ENCODE results near the gene MGA. TPM values are rescaled to one million over a fixed set of nuclear protein-coding genes. Genes with fewer than 3 reads are reported as not detected.

MGA gene
- polyA plus RNA-seq (ENCODE audit: insufficient read length in 4 of 4), result 10 to 100 TPM; 26.8 to 37.2 (median 34.3) TPM

DNA sequence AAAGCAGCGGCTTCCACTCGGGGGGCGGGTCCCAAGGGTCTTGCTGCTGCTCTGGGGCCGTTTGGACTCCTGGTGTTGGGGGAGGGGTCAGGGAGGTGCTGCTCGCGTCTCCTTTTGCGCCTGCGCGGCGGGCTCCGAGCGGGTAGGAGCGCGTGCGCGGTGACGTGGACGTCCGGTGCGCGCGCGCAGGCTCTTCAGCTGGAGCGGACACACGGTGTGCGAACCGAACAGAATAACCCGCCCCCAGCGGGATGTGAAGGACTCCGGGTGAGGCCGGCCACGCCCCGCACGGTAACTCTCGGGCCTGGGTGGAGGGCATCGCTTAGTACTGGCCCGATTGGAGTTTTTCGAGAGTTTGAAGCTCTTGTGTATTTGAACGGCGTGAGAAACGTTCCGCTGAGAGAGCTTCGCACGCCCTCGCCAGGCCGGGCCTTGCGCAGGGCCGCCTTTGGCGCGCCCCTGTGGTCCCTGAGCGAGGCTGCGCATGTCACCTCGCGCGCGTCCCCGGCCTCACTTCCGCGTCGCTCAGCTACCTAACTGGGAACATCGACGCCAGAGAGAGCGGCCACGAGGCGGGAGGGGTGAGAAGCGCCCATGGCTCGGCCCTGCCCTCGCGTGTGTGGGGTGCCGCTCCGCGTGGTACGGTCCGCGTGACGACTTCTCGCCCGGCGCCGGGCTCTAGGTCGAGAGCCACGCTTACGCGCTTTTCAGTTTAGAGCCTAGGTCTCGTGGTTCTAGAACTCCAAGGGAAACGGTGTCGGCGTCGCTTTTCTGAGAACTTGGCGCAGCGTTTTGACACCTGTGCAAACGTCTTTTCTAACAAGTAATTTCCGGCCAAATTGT lies at the start of gene MGA:
Gene MGA (plus strand): TSS at position 171 of the 843 bp plus-strand sequence.
- peak; percentile 88 to 91 (median 88) for DNase-seq (ENCODE audit: low read depth in 4 of 4, low spot score in 3 of 4)

DNA sequence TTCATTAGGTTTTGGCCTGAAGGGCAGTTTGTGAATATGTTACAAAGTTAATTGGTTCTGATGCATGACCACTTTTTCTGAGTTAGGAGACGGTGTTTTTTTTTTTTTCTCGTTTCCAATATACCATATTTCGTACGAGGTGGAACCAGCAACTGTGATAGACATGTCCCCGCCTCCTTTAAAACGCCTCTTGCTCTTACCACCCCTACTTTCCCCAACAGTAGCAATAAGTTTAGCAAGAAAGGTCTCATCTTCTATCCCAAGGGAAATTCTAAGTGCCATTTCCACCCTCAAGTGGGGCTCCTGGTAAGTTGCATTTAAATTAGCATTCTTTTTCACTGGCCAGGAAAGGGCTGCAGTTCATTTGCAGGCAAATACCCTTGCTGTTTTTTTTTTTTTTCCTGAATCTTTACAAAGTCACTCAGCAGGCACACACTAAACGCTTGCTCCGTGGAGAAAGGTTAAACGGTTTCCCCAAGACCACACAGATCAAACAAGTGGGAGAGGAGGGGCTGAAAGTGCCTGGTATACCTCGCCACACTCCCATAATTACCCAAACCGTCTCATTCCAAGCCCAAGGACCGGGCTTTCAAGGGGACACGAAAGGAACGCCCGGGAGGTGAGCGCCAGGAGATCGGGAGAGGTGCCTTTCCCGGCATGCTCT lies 39.5 kb upstream of the MGA start:
- DNase-seq (ENCODE audit: low read depth in 4 of 4, low spot score in 3 of 4), result peak in 1 of 4 donors; percentile 21

- DNase-seq (ENCODE audit: low read depth in 4 of 4, low spot score in 3 of 4), result peak; percentile 68 to 74 (median 72)
Measured at GRCh38 chr15:41621200-41622193, 38.7 kb upstream of the MGA start.

GRCh38 chr15:41622901-41623300 lies 37.3 kb upstream of the MGA start:
- no peak for DNase-seq (ENCODE audit: low read depth in 4 of 4, low spot score in 3 of 4)

DNA sequence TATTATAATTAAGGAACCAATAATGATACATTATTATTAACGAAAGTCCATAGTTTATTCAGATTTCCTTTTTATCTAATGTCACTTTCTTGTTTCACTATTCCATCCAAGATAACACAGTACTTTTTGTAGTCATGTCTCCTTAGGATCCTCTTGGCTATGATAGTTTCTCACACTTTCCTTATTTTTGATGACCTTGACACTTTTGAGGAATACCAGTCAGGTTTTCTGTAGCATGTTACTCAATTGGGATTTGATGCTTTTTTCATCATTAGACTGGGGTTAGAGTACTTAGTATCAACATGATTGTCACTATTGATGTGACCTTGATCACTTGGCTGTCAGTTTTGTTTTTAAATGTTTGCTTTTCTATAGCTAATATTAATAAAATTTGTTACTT lies 33.0 kb upstream of the MGA start:
- no peak for DNase-seq (ENCODE audit: low read depth in 4 of 4, low spot score in 3 of 4)

GRCh38 chr15:41629463-41629862 lies 30.7 kb upstream of the MGA start:
- DNase-seq (ENCODE audit: low read depth in 4 of 4, low spot score in 3 of 4), result no peak

- DNase-seq (ENCODE audit: low read depth in 4 of 4, low spot score in 3 of 4), result no peak
Measured at GRCh38 chr15:41629883-41630282, 30.3 kb upstream of the MGA start.

DNA sequence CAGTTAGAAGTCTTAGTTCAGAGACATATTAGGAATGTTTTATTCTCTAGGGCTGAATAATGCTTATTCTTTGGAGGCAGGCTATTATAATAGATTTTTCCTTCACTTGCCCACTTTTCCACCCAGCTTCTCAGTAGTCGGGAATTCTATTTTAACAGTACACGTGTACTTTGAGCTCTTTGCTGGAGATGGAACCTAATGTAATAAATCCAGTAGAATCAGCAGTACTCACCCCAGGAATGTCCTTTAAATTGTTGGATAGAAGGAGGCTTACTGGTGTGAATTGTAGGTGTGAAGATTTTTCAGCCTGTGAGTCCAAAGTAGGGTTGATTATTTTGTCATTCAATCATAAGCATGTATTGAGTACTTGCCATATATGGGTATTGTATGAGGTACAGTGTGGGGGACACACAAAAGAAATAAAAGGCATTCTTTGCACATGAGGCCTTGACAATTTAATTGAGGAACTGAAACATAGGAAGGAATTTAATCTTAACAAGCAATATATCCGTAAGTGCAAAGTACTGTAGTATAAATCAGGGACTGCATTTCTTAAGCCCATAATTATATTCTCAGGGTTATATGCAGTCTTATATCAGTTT lies 29.5 kb upstream of the MGA start:
- no peak for DNase-seq (ENCODE audit: low read depth in 4 of 4, low spot score in 3 of 4)

GRCh38 chr15:41631880-41632470 lies 28.2 kb upstream of the MGA start:
- DNase-seq (ENCODE audit: low read depth in 4 of 4, low spot score in 3 of 4), result no peak

DNA sequence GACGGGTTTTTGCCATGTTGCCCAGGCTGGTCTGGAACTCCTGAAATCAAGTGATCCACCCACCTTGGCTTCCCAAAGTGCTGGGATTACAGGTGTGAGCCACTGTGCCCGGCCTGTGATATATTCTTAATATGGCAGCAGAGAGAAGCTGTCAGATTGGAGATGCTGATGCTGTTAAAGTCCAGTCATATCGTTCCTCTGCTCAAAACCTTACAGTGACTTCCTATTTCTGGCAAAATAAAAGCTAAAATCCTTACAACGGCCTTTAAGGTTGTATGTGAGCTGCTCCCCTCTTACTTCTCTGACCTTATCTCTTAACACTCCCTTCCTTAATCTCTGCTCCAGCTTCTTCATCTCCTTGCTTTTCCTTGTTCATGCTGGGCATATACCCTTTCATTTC lies 26.6 kb upstream of the MGA start:
- DNase-seq (ENCODE audit: low read depth in 4 of 4, low spot score in 3 of 4), result no peak

GRCh38 chr15:41634072-41634626 lies 26.1 kb upstream of the MGA start:
- no peak for DNase-seq (ENCODE audit: low read depth in 4 of 4, low spot score in 3 of 4)

DNA sequence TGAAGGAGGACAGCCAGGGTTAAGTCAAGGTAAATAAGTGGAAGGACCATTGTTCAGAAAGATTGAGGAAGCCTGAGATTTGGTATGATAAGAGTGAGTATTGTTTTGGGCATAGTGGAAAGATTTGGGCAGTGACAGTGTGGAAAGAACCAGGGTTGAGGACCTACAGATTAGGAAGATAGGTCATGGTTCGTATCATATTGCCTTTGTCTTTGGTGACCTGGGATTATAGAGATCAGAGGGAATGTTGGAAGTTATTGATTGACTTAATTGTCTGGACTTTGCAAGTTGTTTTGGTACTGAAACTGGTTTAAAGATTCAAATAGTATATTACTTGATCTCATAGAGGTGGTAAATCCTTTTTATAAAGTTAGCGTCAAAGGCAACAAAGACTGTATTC lies 23.1 kb upstream of the MGA start:
- no peak for DNase-seq (ENCODE audit: low read depth in 4 of 4, low spot score in 3 of 4)

- no peak for DNase-seq (ENCODE audit: low read depth in 4 of 4, low spot score in 3 of 4)
Measured at GRCh38 chr15:41640985-41641384, 19.2 kb upstream of the MGA start.

DNA sequence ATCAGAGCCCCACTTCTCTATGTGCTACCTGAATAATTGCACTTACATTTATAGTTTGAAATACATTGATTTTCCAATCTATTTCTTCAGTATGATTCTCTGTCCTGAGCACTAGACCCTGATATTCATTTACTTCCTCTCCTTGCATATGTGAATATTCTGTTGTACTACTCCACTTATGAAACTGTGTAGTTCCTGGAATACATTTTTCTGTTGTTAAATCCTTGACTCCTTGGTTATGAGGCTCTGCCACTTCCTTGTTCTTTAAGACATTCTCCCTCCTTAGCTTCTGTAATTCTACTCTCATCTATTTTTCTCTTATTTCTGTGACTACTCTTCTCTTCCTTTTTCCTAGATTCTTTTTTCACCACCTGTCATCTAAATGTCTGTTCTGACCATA lies 12.9 kb upstream of the MGA start:
- DNase-seq (ENCODE audit: low read depth in 4 of 4, low spot score in 3 of 4), result no peak

DNA sequence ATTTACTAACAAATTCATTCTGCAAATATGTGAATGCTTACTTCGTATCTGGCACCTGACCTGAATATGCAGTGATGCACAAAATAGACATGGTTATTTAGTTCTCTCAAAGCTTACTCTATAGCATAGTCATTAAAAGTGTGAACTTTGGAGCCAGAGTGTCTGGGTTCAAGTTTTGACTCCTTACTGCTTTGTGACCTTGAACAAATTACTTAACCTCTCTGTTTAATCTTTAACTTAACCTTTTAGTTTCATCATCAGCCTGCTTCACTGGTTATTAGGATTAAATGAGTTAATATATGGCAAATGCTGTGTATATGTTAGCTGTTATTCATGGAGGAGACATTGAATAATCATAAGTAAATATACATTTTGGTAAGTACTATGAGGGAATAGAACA lies 12.1 kb upstream of the MGA start:
- peak in 1 of 4 donors; percentile 9 for DNase-seq (ENCODE audit: low read depth in 4 of 4, low spot score in 3 of 4)

DNA sequence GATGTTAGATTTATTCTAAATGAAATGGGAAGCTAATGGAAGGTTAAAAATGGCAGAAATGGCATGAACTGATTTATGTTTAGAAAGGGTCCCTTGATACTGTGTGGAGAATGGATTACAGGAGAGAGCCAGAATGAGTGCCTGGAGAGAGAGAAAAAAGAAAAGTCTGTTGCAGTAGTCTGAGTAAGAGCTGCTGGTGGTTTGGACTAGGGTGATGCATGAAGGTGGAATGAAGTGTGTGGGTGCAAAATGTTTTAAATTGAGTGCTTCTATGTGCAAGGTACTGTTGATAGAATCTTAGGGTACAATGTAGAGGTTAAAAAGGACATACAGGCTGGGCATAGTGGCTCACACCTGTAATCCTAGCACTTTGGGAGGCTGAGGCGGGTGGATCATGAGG lies 11.4 kb upstream of the MGA start:
- no peak for DNase-seq (ENCODE audit: low read depth in 4 of 4, low spot score in 3 of 4)

- DNase-seq (ENCODE audit: low read depth in 4 of 4, low spot score in 3 of 4), result no peak
Measured at GRCh38 chr15:41650806-41651205, 9.4 kb upstream of the MGA start.

DNA sequence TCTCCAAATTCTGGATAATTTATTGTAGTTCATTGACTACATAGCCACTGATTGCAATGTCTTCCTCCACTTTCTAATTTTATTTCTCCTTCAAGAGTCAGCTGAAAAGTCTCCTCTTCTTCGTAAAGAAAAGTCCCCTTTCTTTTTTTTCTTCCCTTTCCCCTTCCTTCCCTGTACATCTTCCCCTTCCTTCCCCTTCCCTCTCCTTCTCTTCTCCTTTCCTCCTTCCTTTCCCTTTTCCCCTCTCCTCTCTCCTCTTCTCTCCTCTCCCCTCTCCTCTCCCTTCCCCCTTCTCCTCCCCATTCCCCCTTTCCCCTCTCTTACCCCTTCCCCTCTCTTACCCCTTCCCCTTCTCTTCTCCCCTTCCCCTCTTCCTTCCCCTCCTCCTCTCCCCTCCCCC lies 8.8 kb upstream of the MGA start:
- DNase-seq (ENCODE audit: low read depth in 4 of 4, low spot score in 3 of 4), result no peak

DNA sequence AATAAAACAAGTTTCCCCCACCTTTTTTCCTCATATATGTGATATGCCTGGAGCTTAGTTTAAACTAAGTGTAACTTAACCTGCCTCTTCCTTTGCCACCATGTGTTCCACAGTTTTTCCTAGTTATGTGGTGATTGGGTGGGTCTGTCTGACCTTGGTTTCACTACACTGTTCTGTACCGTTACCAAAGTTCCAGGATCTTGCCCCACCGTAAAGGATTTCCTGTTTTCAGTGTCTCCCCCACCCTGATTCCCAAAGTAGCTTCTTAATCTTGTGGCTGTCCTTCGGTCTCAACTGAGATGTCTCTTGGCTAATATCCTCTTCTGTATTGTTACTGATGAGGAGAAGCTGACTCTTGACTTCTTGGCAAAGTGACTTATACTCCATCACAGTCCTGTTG lies 6.4 kb upstream of the MGA start:
- DNase-seq (ENCODE audit: low read depth in 4 of 4, low spot score in 3 of 4), result no peak

DNA sequence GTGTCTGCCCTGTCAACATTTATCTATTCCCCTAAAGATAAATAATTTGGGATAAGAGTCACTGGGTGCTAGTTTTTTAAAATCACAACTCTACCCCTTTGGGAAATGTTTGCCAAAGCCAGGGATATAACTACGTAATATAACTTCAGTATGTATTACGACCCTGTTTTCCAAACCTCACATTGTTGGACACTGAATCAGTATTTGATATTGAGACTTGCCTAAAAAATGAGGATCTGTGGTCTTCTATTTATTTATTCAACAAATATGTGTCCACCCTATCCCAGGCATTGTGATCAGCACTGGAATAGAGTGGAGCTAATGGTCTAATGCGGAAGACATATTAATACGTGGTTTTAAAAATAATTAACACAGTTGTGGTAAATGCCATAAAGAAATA lies 4.5 kb upstream of the MGA start:
- no peak for DNase-seq (ENCODE audit: low read depth in 4 of 4, low spot score in 3 of 4)

All from left renal pelvis (tissue), 4 donors.